Skeletal muscle cell (primary cell): ENCODE results near the gene MCCD1.
"Not testable (repeated sequence)": the region's sequence is repeated elsewhere in the genome, so short reads cannot be mapped to it uniquely, and the experiment has no call there.

Experiments
- DNase-seq: peaks from one replicate; pipeline ENCODE4 v3.0.0-alpha.2; 2010; ENCODE audit warnings: low read depth
- H3K4me3 ChIP-seq: 2 replicates; pipeline ENCODE4 v1.5.1; 2011; ENCODE audit warnings: low read depth, mild to moderate bottlenecking, control low read depth, low read length, moderate library complexity

MCCD1 gene

DNA sequence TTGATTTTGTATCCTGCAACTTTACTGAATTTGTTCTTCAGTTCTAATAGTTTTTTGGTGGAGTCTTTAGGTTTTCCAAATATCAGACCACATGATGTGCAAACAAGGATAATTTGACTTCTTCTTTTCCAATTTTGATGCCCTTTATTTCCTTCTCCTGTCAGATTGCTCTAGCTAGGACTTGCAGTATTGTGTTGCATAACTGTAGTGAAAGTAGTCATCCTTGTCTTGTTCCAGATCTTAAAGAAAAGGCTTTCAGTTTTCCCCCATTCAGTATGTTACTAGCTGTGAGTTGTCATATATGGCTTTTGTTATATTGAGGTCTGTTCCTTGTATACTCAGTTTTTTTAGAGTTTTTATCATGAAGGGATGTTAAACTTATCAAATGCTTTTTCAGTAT lies 26.2 kb upstream of the MCCD1 start:
- no peak overlapping the region for H3K4me3 ChIP-seq
- no peak for DNase-seq

DNA sequence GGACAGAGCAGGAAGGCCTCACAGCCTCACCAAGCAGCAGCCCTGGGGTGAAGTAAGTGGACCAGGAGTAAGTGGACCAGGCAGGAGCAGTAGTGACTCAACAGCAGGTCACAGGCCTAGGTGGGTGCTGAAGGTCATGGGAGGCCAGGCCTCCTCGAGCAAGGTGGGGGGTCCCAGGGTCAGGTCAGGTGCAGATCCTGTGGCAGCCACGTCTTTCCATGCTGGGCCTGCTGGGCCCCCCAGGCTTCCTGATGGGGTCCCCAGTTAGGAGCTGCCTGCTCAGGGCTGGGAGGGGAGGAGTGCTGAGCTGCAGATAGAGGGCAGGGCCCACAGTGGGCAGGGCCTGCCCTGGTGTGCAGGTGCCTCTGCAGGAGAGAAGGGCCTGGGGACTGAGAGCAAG lies 19.7 kb upstream of the MCCD1 start:
- not testable (repeated sequence) for H3K4me3 ChIP-seq

DNA sequence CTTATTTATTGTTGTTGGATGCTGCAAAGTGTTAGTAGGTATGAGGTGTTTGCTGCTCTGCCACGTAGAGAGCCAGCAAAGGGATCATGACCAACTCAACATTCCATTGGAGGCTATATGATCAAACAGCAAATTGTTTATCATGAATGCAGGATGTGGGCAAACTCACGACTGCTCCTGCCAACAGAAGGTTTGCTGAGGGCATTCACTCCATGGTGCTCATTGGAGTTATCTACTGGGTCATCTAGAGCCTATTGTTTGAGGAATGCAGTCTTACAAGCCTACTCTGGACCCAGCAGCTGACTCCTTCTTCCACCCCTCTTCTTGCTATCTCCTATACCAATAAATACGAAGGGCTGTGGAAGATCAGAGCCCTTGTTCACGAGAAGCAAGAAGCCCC lies 18.8 kb upstream of the MCCD1 start:
- DNase-seq: no peak
- no peak overlapping the region for H3K4me3 ChIP-seq

More for the DNA sequence above, 19.7 kb upstream of the MCCD1 start:
- not testable (repeated sequence) for DNase-seq

GRCh38 chr6:31513456-31514165 lies 15.2 kb upstream of the MCCD1 start:
- H3K4me3 ChIP-seq: no peak overlapping the region
- DNase-seq: no peak

DNA sequence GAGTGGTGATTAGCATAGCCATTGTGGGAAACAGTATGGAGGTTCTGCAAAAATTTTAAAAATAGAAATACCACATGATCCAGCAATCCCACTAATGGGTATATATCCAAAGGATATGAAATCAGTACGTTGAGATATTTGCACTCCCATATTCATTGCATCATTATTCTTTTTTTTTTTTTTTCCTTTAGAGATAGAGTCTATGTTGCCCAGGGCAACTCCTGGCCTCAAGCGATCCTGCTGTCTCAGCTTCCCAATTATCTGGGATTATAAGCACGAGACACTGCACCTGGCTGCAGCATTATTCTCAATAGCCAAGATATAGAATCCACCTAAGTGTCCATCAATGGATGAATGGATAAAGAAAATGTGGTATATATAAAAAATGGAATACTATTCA lies 6.9 kb upstream of the MCCD1 start:
- DNase-seq: no peak
- no peak overlapping the region for H3K4me3 ChIP-seq

- no peak overlapping the region for H3K4me3 ChIP-seq
- DNase-seq: no peak
Measured at GRCh38 chr6:31525553-31525931, 3.2 kb upstream of the MCCD1 start.

DNA sequence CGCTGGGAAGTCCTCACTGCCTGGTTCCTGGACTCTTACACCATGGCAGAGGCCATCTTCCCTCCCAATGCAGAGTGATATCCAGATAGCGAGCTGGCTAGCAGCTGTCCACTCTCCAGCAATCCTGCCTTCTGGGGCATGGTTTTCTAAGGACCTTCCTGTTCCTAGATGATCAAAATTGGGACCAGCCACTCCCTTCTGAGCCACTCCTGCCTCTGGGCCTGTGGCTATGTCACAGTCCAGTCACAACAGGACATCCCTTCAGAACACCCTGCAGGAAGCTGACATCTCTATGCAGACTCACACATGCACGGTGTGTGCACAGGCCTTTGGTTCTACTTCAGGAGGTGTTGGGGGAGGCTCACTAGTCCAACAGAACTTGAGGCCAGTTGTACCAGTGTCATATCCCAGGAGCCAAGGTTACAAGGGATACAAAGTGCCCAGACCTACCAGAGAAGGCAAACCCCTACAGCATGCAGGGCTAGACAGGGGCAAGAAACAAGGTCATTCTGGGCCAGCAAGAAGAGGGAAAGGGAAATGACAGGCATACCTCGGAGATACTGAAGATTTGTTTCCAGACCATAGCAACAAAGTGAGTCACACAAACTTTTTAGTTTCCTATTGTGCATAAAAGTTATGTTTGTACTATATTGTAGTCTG lies 2.7 kb upstream of the MCCD1 start:
- no peak for DNase-seq
- H3K4me3 ChIP-seq: no peak overlapping the region

GRCh38 chr6:31528307-31528777 lies 420 bp upstream of the MCCD1 start:
- no peak for DNase-seq
- no peak overlapping the region for H3K4me3 ChIP-seq

DNA sequence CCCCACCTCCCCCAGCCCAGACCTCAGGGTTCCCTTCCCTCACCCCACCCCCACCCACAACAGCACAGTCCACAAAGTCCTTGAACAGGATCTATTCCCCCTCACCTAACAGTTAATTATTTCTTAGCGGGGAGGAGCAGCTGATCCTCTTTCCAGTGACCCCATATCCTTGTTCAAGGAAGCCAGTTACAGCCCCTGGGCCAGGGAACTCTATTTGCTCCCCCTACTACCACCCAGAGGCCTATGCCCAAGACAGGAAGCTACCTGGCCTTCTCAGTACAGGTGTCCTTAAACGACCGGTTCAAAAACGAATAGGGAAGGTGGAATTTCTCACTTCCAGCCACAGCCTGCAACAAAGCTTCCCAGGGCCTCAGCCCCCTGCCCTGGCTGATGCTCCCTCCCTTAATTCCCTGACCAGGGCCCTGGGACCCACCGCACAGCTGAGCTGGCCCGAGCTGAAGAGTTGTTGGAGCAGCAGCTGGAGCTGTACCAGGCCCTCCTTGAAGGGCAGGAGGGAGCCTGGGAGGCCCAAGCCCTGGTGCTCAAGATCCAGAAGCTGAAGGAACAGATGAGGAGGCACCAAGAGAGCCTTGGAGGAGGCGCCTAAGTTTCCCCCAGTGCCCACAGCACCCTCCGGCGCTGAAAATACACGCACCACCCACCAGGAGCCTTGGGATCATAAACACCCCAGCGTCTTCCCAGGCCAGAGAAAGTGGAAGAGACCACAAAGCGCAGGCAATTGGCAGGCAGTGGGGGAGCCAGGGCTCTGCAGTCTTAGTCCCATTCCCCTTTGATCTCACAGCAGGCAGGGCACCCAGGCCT lies 778 bp downstream of the MCCD1 start:
- DNase-seq: no peak
- H3K4me3 ChIP-seq: no peak overlapping the region

GRCh38 chr6:31530659-31531058 lies 1.9 kb downstream of the MCCD1 start:
- no peak for DNase-seq
- H3K4me3 ChIP-seq: no peak overlapping the region

GRCh38 chr6:31531162-31531561 lies 2.4 kb downstream of the MCCD1 start:
- no peak for DNase-seq
- H3K4me3 ChIP-seq: no peak overlapping the region

GRCh38 chr6:31531771-31532643 lies 3.2 kb downstream of the MCCD1 start:
- DNase-seq: no peak
- H3K4me3 ChIP-seq: no peak overlapping the region

- H3K4me3 ChIP-seq: no peak overlapping the region
- no peak for DNase-seq
Measured at GRCh38 chr6:31532644-31533454, 4.1 kb downstream of the MCCD1 start.

GRCh38 chr6:31533455-31533841 lies 4.7 kb downstream of the MCCD1 start:
- H3K4me3 ChIP-seq: no peak overlapping the region
- DNase-seq: no peak

DNA sequence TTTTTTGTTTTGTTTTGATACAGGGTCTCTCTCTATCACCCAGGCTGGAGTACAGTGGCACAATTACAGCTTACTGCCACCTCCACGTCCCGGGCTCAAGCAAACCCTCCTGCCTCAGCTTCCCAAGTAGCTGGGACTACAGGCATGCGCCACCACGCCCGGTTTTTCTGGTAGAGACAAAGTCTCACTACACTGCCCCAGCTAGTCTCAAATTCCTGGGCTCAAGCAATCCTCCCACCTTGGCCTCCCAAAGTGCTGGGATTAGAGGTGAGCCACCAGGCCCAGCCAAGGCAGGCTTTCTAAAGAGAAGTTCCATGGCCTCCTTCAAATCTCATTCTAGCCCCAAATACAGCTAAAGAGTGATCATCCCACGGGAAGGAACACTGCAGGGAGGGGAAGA lies 5.2 kb downstream of the MCCD1 start:
- H3K4me3 ChIP-seq: no peak overlapping the region
- no peak for DNase-seq

DNA sequence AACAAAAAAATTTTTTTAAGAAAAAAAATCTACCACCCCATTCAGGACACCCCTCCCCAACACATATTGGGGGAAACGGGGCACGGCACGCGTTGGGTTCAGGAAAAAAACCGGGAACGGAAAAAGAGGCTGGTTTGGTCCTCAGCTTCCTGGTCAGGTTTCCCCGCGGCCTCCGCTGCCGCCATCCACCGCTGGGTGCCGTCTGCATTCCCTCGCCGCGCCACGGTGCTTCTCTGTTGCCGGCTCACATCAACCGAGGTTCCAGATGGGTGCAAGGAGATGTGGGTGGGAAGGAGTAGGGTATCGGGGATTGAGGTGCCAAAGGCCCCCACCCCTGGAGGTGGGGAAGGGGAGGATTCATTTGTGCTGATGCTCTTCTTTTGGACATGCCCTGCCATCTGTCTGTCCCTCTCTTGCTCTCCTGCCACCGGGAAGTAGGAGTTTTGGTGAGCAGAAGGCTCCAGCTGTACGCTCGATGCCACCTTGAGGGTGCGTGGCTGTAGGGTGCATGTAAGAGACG lies 5.8 kb downstream of the MCCD1 start:
- DNase-seq: no peak
- H3K4me3 ChIP-seq: no peak overlapping the region

- DNase-seq: no peak
- H3K4me3 ChIP-seq: no peak overlapping the region
Measured at GRCh38 chr6:31535538-31536324, 7.0 kb downstream of the MCCD1 start.
